Retinal pigment epithelial cell (primary cell): ENCODE results near the gene MCF2L.
"Not testable (repeated sequence)": the region's sequence is repeated elsewhere in the genome, so short reads cannot be mapped to it uniquely, and the experiment has no call there.

Source experiments
- DNase-seq: peaks from one replicate; pipeline ENCODE4 v3.0.0-alpha.2; 2010; ENCODE audit warnings: low read depth
- H3K4me3 ChIP-seq: 2 replicates; pipeline ENCODE4 v1.5.1; 2011; ENCODE audit warnings: mild to moderate bottlenecking, low read length, control low read depth, moderate library complexity
- CTCF ChIP-seq: conservative IDR thresholded peaks from 2 replicates; pipeline ENCODE4 v1.5.1; 2011; ENCODE audit warnings: low read depth, low read length, control low read depth, inconsistent platforms

The MCF2L gene

GRCh38 chr13:113052971-113053370, 84.0 kb downstream of the MCF2L start:
- no peak overlapping the region for H3K4me3 ChIP-seq
- no peak for DNase-seq
- TF ChIP-seq CTCF, result no peak

GRCh38 chr13:113053376-113053775, 84.4 kb downstream of the MCF2L start:
- no peak overlapping the region for H3K4me3 ChIP-seq
- no peak for TF ChIP-seq CTCF
- no peak for DNase-seq

- DNase-seq, result no peak
- no peak for TF ChIP-seq CTCF
- no peak overlapping the region for H3K4me3 ChIP-seq
These were observed 85.0 kb downstream of the MCF2L start for GRCh38 chr13:113053801-113054604.

GRCh38 chr13:113057084-113057483, 88.1 kb downstream of the MCF2L start:
- no peak for DNase-seq
- no peak for TF ChIP-seq CTCF
- H3K4me3 ChIP-seq, result no peak overlapping the region

- DNase-seq, H3K4me3 ChIP-seq: not testable (repeated sequence)
These were observed 88.5 kb downstream of the MCF2L start for GRCh38 chr13:113057559-113057958.

- no peak for DNase-seq
- no peak overlapping the region for H3K4me3 ChIP-seq
- no peak for TF ChIP-seq CTCF
These were observed 89.3 kb downstream of the MCF2L start for GRCh38 chr13:113058129-113058987.

- TF ChIP-seq CTCF, result no peak
- DNase-seq, result no peak
- no peak overlapping the region for H3K4me3 ChIP-seq
These were observed 90.2 kb downstream of the MCF2L start for GRCh38 chr13:113058988-113059850.
